HG02884 (cell line): ENCODE results near the gene SSTR4.

Experiments
- ATAC-seq: cut with Tn5 transposase; IDR thresholded peaks from one replicate; pipeline ENCODE4 v1.9.1; 2021; ENCODE audit warnings: mild to moderate bottlenecking, moderate library complexity; ENCODE audit not compliant: unreplicated experiment

SSTR4 gene

GRCh38 chr20:23039885-23040508 lies 4.9 kb downstream of the SSTR4 start:
- no peak for ATAC-seq

- ATAC-seq: no peak
Observed at GRCh38 chr20:23042270-23042669, 7.2 kb downstream of the SSTR4 start.

DNA sequence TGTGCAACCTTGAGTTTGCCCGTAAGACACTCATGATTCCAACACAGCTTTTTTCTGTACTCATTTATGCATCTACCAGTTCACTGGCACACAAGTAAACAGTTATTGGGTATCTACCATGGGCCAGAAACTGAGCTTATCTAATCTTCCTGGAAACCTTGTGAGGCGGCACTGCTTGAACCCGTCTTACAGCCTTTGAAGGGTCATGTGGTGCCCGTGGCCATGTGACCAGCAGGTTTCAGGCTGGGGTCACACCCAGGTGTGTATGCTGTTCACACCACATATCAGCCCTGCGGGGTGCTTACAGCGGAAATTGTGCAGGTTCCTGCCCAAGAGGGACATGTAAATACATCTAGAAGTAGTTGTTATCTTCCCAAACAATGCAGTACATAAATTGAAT lies 8.3 kb downstream of the SSTR4 start:
- no peak for ATAC-seq

DNA sequence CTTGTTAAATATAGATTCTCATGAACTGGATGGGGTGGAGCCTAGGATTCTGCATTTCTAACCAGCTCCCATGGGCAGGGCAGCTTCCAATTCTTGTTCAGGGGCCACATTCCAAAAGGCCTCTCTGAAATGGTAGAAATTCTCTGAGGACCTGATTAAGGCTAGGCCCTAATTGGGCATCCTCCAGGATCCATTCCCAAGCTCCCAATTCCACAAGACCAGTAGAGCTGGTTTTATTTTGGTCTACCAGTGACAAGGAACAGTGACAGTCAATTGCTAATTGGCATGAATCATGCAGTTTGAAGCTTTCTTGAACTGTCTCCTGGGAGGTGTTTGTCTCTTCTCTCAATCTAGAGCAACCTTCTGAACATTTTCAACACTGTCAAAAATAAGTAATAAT lies 11.3 kb downstream of the SSTR4 start:
- ATAC-seq: no peak

GRCh38 chr20:23047001-23047737 lies 12.1 kb downstream of the SSTR4 start:
- ATAC-seq: no peak

DNA sequence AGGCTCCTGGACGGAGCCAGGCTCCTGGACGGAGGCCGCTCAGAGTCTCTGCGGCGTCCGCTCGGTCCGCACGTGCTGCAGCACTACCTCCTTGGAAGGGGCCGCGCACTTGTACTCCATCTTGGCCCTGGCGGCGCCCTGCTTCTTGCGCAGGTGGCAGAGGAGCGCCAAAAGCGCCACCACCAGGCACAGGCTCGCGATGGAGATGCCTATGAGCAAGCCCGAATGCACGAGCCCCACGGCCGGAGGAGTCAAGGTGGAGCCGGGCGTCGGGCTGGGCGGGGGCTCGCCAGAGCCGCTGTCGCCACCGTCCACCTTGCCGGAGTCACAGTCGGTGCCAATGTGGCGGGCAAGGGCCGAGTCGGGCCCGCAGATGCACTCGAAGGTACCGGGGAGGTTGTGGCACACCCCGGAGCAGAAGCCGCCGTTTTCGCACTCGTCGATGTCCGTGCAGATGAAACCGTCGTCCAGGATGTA lies 12.7 kb downstream of the SSTR4 start:
- ATAC-seq: no peak

- ATAC-seq: no peak
Observed at GRCh38 chr20:23048283-23049200, 13.4 kb downstream of the SSTR4 start.

DNA sequence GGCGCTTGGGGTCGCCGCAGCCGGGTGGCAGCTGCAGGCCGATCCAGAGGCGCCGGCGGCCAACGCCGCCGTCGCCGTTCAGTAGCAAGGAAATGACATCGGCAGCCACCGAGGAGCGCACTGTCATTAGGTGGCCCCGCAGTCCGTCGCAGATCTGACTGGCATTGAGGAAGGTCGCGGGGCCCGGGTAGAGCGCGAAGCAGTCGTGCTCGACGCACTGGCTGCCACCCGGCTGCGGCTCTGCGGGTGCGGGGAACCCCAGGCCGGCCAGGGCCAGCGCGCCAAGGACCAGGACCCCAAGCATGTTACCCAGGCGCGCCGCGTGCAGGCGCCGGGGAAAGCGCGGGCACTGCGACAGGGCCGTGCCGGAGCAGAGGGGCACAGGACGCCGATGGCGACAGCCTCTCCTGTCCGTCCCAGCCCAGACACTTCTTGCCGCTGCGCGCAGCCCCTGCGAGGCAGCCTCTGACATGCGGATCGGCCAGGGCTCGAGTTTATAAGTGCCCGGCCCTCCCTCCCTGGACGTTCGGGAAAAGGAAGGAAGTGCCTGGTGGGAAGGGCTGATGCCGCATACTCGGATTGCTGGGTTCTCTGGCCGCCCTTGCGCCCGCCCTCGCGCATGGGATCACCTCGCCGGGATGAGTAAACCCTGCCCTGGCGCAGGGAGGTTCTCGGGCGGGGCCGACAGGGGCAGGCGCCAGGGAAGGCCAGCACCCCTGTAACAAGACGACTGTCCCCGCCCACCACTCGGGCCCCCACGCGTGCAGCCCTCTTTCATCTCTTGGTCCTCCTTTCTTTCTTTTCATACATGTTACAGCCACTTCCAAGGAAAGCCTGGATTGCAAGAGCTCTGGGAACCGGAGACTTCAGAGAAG lies 14.3 kb downstream of the SSTR4 start, which contains the start of gene THBD:
TSS of gene THBD (minus strand) at position 472 of the 875 bp plus-strand sequence. CDS start at position 304, 168 bp downstream.
- ATAC-seq: no peak

DNA sequence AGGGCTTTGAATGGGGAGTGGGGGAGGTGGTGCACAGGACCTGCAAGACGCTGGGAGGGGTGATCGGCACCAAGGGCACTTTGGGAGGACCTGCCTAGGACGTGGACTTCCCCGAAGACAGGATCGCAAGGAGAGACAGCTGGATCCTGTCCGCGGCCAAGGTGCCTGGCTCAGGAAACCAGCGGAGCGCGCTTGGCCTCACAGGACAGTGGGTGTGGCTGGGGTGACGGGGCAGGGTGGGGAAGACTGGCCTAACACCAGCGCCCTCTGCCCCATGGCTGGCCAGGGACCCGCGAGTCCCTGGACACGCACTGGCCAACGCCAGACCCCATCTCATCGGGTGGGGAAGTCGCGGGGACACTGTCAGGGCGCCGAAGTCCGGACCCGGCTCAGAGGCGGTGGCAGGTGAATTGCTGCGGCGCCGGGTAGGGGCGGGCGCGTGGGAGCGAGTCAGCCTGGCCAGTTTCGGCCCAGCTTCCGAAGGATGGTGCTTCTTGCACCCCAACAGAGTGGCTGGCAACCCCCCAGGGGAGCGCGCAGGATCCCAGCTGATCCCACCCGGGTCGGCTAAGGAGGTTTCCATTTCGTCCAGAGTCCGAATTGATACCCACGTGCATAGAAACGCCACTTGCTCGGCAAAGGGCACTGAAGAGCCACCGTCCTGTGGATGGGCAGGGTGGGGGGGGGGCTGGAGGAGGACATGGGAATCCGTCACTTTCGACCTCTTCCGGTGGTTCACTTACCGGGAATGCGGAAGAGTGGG lies 15.1 kb downstream of the SSTR4 start:
- ATAC-seq: no peak

DNA sequence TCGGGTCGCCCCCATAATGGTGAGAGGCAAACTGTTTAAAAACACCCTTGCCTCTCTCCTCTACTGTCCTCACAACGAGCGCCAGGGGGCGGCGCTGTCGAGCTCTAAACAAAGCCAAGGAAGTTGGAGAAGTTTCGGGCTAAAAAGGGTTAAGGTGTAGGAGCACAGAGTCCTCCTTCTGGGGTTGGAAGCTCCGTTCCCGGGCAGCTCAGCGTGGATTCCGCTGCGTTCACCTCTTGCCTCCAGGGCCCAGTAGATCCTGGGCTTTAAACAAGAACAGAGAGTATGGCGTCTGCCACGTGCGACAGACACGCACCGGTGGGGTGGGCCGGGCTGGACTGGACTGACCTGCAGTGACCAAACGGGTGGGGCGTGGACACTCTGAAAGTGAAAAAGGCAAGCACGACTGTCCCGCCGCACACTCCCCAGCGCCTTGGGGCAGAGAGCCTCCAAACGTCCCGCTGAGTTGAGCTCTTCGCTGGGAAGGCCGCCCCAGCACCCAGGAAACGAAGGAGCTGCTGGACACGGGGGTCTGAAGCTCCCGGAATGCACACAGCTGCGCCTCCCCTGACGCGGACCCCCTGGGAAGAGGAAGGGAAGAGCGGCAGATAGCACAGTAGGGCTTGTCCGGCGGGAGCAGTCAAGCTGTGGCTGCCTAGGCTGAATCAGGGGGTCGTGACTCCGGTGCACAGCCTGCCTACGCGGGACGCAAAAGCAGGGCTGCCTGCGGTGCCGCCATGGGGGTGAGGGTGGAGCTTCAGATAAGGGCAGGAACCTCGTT lies 15.9 kb downstream of the SSTR4 start:
- ATAC-seq: no peak

- ATAC-seq: no peak
Observed at GRCh38 chr20:23052904-23053303, 17.8 kb downstream of the SSTR4 start.

DNA sequence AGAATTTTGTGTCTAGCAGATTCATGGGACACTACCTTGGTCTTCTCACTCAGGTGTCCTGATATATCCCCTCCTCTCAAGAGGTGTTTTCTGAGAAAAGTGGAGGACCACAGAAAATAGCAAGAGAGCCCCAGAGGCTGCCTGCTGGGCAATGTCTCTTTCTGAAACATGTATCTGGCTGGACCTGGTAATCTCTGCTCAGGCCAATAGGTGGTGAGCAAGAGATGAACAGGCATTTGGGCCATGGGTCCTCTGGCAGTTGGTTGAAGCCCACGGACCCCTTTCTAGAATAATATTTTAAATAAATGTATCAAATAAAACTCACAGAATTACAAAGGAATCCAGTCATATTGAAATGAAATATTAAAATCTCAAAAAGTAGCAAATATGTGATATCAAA lies 23.1 kb downstream of the SSTR4 start:
- ATAC-seq: no peak

- ATAC-seq: no peak
Observed at GRCh38 chr20:23059001-23059400, 23.9 kb downstream of the SSTR4 start.

DNA sequence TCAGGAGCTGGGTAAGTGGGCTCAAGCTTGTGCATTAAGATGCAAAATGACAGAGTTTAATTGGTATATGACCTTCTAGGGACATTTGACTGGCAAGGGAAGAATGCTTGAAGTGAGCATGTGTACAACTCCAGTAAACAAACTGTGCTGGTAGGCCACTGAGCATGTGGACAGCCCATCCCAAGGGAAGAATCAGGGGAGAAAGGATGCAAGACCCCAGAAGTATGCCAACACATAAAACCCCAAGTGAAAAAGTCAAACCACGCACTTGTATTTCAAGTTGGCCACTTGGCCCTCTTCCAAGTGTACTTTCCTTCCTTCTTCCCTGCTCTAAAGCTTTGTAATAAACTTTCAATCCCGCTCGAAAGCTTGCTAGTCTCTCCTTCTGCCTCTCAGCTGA lies 24.7 kb downstream of the SSTR4 start:
- no peak for ATAC-seq

- no peak for ATAC-seq
Observed at GRCh38 chr20:23060629-23061028, 25.5 kb downstream of the SSTR4 start.

GRCh38 chr20:23061262-23061661 lies 26.1 kb downstream of the SSTR4 start:
- ATAC-seq: no peak

DNA sequence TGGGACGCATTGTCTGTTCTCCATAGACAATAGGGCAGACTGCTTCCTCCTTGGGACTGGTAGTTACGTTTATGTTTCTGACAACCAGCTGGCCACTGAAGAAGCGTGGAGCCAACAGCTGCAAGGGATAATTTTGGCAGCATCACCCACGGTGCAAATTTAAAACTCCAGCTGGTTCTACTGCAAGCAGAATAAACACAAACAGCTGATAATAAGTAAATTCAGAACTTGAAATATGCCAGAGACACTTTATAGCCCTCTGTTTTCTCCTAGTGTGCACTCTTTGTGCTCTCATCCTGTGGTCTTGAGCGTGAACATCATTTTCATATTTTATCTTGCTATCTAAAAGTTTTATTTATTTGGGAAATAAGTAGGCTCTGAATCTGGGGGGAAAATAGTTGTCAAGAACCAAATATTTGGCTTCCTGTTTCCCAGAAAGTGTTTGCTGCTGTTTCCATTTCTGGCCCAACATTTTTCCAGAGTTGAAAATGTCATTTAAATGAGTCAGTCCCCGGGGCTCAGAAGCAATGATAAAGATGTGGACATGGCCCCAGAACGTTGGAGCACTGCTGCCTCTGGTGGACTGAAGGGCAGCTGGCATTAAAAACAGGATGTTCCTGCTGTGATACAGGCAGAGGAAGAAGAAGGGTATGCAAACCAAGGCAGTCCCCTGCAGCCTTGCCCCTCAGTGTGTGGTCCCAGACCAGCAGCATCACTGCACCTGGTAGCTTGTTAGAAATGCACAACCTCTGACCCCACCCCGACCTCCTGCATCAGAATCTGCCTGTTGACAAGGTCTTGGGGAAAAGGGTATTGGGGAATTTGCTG lies 26.8 kb downstream of the SSTR4 start:
- no peak for ATAC-seq

DNA sequence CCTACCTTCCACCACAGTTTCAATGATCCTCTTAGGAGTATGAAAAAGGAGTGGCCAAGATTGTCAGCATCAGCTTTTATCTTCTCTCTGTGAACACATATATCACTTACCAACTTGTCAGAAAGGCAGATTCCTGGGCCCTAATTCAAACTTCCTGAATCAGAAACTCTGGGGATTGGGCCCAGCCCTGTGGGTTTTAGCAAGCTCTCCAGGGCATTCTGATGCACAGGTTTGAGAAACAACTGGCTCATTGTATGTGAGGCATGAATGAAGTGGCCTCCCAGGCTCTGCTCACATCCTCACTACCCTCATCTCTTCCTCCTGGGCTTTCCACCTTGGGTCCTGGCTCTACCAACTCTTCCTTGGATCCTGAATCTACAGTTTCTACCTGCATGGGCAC lies 27.5 kb downstream of the SSTR4 start:
- no peak for ATAC-seq
